ENCODE results near the gene C1orf159. TPM values are rescaled to one million over a fixed set of nuclear protein-coding genes. Genes with fewer than 3 reads are reported as not detected.

Gene C1orf159
- total RNA-seq, 1 donor from 2014 or later: 7.7 TPM

DNA sequence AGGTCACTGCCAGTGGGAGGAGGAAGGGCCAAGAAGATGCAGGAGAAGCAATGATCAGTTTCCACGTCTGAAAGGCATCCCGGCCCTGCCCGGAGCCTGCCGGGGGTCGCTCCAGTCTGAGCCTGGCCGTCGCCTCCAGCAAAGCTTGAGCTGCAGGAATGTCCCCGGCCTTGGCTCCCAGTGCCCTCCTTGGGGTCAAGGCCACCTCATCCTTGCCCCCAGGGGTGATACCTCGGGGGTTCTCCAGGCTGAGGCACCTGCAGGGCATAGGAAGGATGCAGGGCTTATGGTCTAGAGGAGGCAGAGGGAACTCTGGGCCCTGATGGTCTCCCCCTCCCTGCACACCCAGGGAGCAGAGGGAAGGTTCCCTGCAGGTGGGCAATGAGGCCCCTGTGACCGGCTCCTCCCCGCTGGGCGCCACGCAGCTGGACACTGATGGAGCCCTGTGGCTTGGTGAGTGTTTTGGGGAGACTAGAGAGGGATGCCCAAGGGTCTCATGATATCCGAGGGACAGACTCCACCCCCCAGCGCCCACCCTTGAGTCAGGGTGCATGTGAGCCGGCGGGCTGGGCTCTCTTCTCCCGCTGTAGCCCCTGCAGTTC lies 61.7 kb downstream of the C1orf159 start:
- DNase-seq (ENCODE audit: low spot score): no peak

DNA sequence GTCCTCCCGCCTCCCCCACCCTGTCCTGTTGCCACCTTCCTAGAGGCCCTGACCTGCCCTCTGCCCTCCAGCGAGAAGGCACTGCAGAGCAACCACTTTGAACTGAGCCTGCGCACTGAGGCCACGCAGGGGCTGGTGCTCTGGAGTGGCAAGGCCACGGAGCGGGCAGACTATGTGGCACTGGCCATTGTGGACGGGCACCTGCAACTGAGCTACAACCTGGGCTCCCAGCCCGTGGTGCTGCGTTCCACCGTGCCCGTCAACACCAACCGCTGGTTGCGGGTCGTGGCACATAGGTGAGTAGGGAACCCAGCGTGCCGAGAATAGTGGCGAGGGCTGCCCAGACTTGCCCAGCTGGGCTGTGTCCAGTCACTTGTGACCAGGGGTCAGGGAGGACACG lies 62.2 kb downstream of the C1orf159 start:
- no peak for DNase-seq (ENCODE audit: low spot score)

DNA sequence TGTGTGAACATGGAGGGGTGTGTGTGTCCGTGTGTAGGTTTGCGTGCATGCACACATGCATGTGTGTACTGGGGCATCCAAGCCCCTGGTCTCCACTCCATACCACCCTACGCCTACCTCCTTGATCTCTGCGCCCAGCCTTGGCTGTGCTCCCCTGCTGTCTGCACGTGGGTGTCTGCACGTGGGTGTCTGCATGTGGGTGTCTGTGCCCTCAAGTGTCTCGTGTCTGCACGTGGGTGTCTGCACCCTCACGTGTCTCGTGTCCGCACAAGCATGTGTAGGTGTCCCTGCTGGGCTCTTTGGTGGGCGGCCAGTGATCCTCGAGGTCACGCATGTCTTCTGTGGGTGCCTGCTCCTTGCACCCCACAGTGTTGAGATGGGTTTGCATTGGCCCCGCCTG lies 62.9 kb downstream of the C1orf159 start:
- DNase-seq (ENCODE audit: low spot score): no peak

DNA sequence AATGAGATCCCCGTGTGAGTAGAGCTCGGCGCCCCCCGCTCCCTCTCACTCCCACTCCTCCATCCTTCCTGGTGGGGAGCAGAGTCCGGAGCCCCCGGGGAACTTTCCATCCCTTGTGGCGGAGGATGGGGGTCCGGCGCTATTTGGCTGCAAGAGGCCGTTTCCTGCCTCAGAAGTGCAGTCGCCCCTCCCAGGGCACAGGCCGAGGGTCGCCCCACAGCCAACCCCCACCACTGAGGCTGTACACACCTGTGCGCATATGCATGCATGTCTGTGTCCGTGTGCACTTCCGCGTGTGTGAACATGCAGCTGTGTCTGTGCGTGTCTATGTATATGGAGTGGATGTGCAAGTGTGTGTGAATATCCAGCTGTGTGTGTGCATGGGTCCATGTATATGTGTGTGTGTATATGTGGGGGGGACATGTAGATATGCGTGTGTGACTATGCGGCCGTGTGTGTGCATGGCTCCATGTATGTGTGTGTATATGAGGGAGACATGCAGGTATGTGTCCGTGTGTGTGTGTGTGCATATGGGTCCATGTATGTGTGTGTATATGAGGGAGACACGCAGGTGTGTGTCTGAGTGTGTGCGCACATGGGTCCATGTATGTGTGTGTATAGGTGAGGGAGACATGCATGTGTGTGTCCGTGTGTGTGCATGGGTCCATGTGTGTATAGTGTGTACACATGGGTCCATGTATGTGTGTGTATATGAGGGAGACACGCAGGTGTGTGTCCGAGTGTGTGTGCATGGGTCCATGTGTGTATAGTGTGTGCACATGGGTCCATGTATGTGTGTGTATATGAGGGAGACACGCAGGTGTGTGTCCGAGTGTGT lies 63.7 kb downstream of the C1orf159 start:
- DNase-seq (ENCODE audit: low spot score): no peak

DNA sequence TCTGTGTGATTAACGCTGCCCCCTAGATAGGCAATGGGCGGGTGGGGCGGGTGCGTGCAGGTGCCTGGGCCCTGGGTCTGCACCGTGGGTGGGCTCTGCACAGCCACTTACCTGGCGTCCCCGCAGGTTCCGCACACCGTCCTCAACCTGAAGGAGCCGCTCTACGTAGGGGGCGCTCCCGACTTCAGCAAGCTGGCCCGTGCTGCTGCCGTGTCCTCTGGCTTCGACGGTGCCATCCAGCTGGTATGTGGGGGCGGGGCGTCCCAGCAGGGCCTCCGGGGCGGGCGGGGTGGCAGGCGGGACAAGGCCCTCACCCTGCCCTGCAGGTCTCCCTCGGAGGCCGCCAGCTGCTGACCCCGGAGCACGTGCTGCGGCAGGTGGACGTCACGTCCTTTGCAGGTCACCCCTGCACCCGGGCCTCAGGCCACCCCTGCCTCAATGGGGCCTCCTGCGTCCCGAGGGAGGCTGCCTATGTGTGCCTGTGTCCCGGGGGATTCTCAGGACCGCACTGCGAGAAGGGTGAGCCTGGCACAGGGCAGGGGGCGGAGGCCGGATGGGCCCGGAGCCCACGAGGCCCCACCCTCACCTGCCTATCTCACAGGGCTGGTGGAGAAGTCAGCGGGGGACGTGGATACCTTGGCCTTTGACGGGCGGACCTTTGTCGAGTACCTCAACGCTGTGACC lies 64.6 kb downstream of the C1orf159 start:
- DNase-seq (ENCODE audit: low spot score): no peak

DNA sequence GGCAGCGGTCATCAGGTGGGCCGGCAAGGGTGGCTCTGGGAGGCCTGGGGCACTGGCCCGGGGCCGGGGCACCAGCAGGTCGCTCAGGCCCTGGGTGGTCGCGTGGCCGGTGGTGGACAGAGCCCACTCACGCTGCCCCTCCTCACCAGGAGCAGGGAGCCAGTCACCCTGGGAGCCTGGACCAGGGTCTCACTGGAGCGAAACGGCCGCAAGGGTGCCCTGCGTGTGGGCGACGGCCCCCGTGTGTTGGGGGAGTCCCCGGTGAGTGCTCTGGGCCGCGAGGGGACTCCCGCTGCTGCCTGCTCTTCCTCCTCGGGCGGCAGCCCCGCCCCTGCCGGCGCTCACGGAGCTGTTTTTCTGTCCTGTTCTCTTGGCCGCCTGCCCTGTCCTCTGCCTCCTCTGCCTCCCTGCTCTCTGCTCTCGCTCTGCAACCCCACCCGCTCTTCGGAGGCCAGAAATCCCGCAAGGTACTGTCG lies 65.3 kb downstream of the C1orf159 start:
- no peak for DNase-seq (ENCODE audit: low spot score)

DNA sequence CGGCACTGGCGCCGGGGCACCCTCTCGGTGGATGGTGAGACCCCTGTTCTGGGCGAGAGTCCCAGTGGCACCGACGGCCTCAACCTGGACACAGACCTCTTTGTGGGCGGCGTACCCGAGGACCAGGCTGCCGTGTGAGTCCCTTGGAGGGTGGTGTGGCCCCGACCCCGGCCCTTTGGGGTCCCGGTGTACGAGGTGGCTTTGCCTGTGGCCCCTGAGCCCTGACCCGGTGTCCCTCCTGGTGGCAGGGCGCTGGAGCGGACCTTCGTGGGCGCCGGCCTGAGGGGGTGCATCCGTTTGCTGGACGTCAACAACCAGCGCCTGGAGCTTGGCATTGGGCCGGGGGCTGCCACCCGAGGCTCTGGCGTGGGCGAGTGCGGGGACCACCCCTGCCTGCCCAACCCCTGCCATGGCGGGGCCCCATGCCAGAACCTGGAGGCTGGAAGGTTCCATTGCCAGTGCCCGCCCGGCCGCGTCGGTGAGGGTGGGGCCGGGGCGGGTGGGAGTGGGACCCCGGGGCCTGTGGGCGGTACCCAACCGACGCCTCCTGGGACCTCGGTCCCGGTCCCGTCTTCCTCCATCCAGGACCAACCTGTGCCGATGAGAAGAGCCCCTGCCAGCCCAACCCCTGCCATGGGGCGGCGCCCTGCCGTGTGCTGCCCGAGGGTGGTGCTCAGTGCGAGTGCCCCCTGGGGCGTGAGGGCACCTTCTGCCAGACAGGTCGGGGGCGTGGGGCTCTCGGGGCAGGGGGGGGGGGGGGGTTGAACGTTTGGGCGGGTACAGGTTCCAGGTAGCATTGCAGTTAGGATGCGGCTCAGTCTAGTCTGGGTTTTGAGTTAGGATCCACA lies 66.3 kb downstream of the C1orf159 start:
- DNase-seq (ENCODE audit: low spot score): no peak

DNA sequence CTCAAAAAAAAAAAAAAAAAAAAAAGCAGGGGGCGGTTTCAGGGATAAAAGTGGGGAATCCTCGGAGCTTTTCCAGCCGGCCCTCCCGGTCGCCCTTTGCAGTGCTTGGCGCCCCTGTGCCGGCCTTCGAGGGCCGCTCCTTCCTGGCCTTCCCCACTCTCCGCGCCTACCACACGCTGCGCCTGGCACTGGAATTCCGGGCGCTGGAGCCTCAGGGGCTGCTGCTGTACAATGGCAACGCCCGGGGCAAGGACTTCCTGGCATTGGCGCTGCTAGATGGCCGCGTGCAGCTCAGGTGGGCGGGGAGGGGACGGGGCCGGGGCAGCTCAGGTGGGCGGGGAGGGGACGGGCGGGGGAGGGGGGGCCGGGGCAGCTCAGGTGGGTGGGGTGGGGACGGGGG lies 67.1 kb downstream of the C1orf159 start:
- no peak for DNase-seq (ENCODE audit: low spot score)

DNA sequence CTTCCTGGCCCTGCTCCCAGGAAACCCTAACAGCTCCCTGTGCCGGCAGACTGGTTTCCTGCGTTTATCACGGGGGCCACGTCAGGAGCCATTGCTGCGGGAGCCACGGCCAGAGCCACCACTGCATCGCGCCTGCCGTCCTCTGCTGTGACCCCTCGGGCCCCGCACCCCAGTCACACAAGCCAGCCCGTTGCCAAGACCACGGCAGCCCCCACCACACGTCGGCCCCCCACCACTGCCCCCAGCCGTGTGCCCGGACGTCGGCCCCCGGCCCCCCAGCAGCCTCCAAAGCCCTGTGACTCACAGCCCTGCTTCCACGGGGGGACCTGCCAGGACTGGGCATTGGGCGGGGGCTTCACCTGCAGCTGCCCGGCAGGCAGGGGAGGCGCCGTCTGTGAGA lies 67.9 kb downstream of the C1orf159 start:
- DNase-seq (ENCODE audit: low spot score): no peak

DNA sequence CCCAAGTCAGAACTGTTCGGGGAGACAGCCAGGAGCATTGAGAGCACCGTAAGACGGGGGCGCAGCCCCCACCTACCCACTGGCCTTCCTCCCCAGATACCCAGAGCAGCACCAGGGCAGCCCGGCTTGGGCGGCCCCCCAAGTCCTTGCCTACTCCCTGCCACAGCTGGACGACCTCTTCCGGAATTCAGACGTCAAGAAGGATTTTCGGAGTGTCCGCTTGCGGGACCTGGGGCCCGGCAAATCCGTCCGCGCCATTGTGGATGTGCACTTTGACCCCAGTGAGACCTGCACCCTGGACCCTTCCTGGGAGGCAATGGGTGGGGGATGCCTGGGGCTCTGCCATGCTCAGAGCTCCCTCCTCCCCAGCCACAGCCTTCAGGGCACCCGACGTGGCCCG lies 68.5 kb downstream of the C1orf159 start:
- no peak for DNase-seq (ENCODE audit: low spot score)

DNA sequence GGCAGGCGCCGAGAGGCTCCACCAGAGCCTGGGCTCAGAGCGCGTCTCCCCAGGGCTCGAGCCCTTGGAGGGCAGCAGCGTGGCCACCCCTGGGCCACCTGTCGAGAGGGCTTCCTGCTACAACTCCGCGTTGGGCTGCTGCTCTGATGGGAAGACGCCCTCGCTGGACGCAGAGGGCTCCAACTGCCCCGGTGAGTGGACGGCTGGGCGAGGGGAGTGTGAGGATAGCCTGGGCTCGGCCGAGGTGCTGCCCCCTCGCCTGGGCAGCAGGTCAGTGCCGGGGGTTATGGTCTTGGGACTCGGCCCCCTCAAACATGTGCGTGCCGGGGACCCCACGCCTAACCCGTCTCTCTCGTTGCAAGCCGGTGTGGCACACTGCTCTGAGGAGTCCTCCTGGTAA lies 69.1 kb downstream of the C1orf159 start:
- no peak for DNase-seq (ENCODE audit: low spot score)

DNA sequence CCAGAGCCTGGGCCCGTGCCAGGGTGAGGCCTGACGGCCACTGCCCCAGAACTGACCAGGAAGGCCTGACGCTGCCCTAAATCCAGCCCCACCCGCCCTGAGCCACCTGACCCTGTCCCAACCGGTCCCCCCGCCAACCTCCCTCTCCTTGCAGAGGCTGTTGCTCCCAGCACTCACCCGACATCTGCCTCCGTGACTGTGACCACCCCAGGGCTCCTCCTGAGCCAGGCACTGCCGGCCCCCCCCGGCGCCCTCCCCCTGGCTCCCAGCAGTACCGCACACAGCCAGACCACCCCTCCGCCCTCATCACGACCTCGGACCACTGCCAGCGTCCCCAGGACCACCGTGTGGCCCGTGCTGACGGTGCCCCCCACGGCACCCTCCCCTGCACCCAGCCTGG lies 69.6 kb downstream of the C1orf159 start:
- no peak for DNase-seq (ENCODE audit: low spot score)

DNA sequence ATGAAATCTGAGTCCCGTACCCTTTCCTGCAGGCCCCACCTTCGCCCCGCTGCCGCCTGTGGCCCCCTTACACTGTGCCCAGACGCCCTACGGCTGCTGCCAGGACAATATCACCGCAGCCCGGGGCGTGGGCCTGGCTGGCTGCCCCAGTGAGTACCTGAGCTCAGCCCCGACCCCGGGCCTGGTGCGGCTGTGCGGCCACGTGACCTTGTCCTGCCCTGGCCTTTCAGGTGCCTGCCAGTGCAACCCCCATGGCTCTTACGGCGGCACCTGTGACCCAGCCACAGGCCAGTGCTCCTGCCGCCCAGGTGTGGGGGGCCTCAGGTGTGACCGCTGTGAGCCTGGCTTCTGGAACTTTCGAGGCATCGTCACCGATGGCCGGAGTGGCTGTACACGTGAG lies 70.8 kb downstream of the C1orf159 start:
- DNase-seq (ENCODE audit: low spot score): no peak

DNA sequence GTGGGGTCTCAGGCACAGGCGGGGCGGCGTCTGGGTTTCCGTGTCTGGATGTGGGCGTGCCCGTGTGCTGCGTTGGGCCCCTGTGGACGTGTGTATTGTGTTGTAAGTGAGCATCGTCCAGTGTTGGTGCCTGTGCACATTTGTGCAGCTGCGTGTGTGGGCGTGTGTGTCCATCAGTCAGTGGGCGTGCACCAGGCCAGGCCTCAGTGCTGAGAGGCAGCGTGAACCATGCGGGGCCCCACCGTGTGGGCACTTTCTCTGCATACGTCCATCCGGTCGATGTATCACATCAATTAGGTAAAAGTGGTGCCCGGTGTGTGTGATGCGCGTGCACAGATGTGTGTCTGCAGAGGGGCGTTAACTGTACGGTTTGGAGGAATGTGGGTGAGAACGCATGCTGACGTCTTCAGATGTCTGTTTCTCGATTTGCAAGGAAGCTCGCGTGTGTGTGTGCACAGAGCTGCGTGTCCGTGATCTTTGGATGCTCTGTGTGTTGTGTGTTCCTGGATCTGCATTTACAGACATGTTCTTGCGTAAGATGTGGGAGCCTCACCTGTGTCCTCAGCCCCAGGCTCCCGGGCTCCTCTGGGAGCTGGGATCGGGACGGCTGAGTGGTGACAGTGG lies 71.3 kb downstream of the C1orf159 start:
- DNase-seq (ENCODE audit: low spot score): no peak

DNA sequence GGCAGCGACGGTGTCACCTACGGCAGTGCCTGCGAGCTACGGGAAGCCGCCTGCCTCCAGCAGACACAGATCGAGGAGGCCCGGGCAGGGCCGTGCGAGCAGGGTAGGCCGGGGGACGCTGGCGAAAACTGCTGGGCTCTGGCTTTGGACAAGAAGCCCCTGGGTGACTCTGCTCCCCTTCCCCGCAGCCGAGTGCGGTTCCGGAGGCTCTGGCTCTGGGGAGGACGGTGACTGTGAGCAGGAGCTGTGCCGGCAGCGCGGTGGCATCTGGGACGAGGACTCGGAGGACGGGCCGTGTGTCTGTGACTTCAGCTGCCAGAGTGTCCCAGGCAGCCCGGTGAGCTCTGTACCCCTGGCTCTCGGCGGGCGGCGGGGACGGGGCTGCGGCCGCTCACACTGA lies 72.0 kb downstream of the C1orf159 start:
- no peak for DNase-seq (ENCODE audit: low spot score)

DNA sequence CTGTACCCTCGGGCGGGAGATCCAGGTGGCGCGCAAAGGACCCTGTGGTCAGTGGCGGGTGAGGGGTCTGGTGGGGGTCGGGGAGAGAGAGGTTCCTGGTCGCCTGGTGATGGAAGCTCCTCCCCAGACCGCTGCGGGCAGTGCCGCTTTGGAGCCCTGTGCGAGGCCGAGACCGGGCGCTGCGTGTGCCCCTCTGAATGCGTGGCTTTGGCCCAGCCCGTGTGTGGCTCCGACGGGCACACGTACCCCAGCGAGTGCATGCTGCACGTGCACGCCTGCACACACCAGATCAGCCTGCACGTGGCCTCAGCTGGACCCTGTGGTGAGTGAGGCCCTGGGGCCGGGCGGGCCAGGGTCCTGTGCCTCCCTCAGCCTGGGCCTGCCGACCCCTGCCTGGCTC lies 72.5 kb downstream of the C1orf159 start:
- no peak for DNase-seq (ENCODE audit: low spot score)

DNA sequence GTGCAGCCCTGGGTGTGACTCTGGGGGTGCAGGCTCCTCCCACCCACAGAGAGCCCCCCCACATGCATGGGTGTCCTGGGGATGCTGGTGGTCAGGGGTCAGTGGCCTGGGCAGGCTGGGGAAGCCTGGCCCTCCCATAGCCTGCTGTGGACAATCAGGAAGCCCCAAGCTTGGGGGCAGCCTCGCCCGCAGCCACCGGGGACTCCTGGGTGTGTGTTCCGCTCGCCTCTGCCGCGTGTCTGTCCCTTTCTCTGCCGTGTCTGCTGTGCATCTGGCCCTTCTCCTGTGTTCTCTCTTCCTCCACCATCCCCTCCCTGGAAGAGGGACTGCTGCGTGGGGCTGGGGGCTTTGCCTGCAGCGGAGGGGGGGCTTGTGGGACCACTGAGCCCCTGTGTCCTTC lies 73.1 kb downstream of the C1orf159 start:
- DNase-seq (ENCODE audit: low spot score): no peak

DNA sequence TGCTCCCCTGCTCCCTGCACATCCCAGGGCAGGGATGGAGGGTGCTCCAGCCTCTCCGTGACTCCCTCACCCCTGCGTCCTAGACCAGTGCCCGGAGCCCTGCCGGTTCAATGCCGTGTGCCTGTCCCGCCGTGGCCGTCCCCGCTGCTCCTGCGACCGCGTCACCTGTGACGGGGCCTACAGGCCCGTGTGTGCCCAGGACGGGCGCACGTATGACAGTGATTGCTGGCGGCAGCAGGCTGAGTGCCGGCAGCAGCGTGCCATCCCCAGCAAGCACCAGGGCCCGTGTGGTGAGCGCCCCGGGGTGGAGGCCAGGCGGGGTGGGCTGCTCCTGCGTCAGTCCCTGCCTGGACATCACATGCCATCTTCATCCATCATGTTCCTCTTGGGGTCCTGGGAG lies 74.0 kb downstream of the C1orf159 start:
- no peak for DNase-seq (ENCODE audit: low spot score)

DNA sequence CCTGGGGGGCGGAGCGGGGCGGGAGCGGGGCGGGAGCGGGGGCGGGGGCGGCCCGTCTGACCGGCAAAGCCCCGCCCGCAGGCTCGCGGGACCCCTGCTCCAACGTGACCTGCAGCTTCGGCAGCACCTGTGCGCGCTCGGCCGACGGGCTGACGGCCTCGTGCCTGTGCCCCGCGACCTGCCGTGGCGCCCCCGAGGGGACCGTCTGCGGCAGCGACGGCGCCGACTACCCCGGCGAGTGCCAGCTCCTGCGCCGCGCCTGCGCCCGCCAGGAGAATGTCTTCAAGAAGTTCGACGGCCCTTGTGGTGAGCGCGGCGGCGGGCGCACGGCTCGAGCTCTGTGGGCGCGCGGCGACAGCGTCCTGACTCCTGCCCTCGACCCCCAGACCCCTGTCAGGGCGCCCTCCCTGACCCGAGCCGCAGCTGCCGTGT lies 74.8 kb downstream of the C1orf159 start:
- DNase-seq (ENCODE audit: low spot score): no peak

DNA sequence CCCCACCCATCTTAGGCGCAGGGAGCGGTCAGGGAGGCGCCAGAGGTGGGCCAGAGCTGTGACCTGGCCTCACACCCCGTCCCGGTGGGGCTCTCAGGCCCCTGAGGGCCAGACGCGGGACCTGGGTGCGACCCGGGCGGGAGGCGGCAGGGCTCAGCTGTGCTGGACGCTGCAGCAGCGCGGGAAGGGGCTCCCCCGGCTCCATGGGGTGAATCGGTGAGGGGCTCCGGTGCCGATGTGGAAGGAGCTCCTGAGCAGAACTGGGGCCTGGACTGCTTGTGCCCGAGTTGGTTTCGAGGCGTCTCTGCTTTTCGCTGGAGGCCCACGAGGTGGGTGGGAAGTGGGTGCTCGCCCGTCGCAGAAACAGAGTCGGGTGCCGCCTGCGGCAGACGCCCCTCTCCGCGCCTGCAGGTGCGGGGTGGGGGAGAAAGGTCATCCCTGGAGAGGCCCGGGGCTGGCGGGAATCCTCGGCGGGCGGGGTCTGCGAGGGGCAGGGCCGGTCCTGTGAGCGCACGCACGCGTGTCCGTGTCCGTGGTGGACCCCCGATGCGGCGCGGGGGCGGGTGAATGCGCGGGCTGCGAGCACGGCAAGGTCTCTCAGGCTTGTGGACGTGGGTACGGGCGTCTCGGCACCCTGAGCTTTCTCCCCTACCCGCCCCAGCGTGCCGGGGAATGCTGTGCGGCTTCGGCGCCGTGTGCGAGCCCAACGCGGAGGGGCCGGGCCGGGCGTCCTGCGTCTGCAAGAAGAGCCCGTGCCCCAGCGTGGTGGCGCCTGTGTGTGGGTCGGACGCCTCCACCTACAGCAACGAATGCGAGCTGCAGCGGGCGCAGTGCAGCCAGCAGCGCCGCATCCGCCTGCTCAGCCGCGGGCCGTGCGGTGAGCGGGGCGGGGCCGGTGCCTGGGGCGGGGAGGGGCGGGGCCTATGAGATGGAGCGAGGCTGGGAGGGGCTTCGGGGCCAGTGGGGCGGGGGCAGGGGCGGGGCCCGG lies 75.6 kb downstream of the C1orf159 start:
- peak; percentile 57 for DNase-seq (ENCODE audit: low spot score)
